GM15510 (cell line): Measurements from ENCODE around the gene SCUBE3.
A peak's percentile ranks its signal among the peaks of the same experiment; 100 is the strongest.

Experiments
- POLR2A ChIP-seq: IDR thresholded peaks from 3 replicates; pipeline ENCODE4 v1.6.1; 2011; ENCODE audit warnings: borderline replicate concordance; ENCODE audit not compliant: insufficient read length; ENCODE audit errors: extremely low read depth

The SCUBE3 gene

DNA sequence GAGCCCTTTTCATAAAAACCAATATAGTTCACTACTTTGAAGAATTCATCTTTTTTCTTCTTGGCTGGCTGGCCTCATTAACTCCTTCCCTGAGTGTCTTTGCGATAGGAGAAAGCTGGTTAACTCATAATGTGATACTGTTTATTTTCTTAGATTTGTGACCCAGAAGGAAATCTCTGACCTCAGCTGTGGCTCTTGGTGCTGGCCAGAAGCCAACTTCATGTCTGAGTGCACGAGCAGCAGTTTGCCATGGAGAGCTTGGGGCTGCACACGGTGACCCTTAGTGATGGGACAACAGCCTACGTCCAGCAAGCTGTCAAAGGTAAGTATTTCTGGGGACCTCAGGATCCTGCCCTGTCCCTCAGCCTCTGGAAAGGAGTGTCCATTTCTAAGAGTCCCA lies 67.1 kb downstream of the SCUBE3 start:
- no peak for TF ChIP-seq POLR2A

DNA sequence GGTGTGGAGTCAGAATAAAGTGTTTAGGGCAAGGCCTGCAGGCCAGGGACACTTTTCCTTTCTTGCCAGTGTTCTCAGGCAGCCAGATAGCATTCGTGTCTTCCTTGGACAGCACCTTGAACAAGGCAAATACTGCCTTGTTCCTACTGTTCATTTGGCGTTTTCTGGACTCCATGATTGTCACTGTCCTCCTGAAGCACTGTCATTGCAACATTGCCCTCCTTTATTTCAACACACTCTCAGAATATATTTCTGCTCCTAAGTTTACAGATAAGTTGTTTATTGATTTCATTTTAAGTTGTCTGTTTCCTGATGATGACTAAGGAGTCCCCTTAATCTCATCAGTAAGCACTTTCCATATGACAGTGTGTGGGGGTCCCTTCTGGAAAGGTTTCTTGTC lies 68.7 kb downstream of the SCUBE3 start:
- no peak for TF ChIP-seq POLR2A

GRCh38 chr6:35283361-35283760 lies 69.6 kb downstream of the SCUBE3 start:
- TF ChIP-seq POLR2A: no peak

DNA sequence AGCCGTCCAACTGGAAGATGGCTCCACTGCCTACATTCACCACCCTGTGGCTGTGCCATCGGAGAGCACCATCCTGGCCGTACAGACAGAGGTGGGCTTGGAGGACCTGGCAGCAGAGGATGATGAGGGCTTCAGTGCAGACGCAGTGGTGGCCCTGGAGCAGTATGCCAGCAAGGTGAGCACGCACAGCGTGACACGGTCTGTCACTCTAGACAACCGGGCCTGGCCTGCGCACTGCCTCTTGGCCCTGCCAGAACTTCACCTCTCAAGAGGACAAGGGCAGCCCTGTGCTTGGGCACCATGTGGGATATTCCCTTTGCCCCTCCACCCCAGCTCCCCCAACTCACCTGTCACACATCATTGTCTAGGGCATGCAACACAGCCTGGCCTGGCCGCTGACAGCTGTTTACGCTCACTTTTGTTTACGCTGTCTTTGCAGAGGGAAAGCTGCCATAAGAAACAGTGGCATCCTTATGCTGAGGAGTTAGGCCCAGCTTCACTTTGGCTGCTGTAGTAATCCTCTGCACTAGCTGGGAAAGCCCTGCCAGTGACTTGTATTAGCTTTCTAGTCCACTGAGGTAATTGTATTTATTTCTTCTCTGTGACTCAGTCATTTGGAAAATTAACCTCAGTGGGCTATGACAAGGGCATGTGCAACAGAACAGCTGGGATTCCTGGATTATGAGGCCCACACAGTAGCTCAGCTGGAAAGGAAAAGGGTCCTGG lies 74.1 kb downstream of the SCUBE3 start:
- no peak for TF ChIP-seq POLR2A

GRCh38 chr6:35288834-35289233 lies 75.1 kb downstream of the SCUBE3 start:
- no peak for TF ChIP-seq POLR2A

GRCh38 chr6:35291491-35291890 lies 77.7 kb downstream of the SCUBE3 start:
- no peak for TF ChIP-seq POLR2A

DNA sequence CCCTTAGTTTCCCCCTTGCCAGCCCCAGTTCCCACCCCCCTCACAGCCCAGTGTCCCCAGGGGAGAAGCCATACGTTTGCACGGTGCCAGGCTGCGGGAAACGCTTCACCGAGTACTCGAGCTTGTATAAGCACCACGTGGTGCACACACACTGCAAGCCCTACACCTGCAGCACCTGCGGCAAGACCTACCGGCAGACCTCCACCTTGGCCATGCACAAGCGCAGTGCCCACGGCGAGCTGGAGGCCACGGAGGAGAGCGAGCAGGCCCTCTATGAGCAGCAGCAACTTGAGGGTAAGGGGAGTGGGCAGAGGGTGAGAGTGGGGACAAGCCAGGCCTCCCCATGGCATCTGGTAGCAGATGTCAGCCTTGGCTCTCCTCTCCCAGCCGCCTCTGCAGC lies 78.7 kb downstream of the SCUBE3 start:
- no peak for TF ChIP-seq POLR2A

DNA sequence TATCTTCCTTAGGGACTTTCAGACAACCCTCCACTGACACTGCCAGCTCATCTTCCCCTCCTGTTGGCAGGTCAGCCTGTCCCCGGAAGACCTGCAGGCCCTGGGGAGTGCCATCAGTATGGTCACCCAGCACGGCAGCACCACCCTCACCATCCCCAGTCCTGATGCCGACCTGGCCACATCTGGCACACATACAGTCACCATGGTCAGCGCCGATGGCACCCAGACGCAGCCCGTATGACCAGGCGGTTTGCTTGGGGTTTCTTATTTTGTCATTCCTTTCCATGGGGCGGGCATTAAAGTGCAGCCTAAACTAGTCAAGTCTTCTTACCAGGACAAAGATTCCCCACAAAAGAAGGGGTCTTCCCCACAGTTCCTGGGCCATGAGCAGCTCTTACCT lies 79.9 kb downstream of the SCUBE3 start:
- TF ChIP-seq POLR2A: no peak

GRCh38 chr6:35294308-35294945 lies 80.7 kb downstream of the SCUBE3 start:
- no peak for TF ChIP-seq POLR2A

DNA sequence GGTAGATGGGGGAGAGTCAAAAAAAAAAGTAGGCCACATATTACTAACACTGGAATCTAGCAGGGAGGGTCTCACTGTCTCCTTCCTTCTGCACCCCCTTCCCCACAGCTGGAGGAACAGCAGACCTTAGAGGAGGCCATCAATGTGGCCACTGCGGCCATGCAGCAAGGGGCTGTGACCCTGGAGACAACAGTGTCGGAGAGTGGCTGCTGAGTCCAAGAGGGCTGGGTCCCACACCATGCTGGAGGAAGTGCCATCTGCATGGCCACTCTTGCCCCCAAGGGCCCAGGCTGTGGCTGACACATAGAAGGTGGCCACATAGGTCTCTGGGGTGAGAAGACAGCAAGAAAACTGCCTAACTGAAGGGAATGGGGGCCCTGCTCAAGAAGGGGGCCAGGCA lies 81.3 kb downstream of the SCUBE3 start:
- no peak for TF ChIP-seq POLR2A

DNA sequence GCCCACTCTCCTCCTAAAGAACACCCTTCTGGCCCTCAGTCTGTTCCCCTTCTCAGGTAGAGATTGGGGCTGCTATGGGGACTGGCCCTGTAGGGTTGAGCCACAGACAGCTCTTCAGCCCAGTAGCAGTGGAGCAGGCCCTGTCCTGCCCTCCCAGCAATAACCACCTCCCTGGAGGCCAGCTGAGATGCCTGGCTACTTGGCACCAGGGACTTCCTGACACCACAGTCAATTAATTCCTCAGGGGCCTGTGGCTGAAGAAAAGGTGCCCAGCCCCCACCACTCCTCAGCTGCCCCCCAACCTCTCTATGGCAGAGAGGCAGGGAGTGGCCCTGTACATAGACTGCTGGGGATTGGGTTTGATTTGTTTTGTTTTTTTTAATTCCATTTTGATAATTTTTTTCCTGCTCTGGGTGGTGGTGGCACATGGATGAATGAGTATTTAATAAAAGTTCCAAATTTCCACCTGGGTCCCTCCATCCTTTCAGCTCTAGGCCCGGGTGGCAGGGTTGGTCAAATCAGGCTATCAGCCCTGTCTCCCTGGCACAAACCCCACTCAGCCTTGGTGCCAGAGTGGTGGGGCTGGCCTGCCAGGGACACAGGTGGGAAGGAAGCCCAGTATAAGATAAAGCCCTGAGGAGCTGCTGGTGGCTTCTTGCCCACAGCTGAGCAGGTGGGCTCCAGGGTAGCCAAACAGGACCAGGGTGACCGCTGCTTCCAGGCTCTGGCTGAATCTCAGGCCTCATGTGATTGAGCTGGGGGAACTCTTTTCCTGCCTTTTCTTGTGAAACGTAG lies 82.0 kb downstream of the SCUBE3 start:
- TF ChIP-seq POLR2A: no peak

- TF ChIP-seq POLR2A: no peak
Observed at GRCh38 chr6:35296931-35297600, 83.3 kb downstream of the SCUBE3 start.

DNA sequence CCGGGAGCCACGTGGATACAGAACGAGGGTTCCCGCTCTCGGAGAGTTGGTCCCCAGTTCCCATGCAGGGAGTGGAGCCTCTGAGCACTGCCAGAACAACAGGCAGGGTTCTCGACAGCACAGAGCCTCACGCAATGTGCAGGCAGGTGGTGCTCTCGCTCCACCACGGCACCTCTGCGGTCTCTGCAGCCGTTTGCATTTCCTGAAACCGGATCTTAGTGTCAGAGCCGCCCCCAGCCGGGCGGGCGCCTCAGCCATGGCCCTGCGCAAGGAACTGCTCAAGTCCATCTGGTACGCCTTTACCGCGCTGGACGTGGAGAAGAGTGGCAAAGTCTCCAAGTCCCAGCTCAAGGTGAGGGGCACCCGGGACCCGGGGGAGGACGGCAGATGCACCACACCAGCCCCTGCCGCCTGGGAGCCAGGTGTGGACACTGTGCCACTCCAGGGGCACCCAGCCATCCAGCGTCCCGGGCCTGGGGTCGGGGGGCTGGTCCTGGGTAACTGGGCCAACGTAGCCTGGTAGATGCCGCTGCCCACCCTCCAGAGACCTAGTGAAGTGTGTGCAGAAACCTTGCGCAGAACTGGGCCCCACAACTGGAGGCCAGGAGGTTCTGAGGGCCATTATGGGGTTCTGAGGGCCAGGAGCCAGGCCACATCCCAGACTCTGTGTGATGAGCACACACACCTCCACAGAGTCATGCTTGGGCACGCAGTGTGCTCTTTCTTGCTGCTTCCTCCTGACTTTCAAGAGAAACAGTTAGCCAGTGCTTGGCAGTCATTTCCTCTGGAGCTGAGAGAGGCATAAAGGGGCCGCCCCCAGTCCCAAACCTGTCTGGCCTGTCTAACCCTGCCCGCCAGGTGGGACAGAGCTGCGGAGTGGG lies 84.1 kb downstream of the SCUBE3 start, which contains the start of gene DEF6:
TSS of gene DEF6 (plus strand) at position 218 of the 881 bp plus-strand sequence. CDS start at position 257, 39 bp downstream.
- peak; percentile 80 for TF ChIP-seq POLR2A

GRCh38 chr6:35298625-35299140 lies 84.9 kb downstream of the SCUBE3 start:
- TF ChIP-seq POLR2A: no peak
